Common myeloid progenitor, CD34-positive (primary cell): ENCODE data around the gene CMC1.

Source experiments
- CTCF ChIA-PET: fragments of 350-600 bp; sonication (Branson Sonifier 250); formaldehyde crosslinking; loops from one replicate; lab custom pipeline; 2021; ENCODE audit warnings: antibody characterized with exemption; lab: Charles Lee
- POLR2A ChIA-PET: fragments of 350-600 bp; sonication (Branson Sonifier 250); formaldehyde crosslinking; loops from one replicate; lab custom pipeline; 2021; ENCODE audit warnings: antibody characterized with exemption; lab: Charles Lee
- DNase-seq, 3 donors: peaks; one replicate each; pipeline versions ENCODE4 v3.0.0 to v3.0.0-alpha.2; 2013
- H3K27ac ChIP-seq, 2 experiments: 1 replicate in 1 of 2; 2 replicates in 1 of 2; pipeline ENCODE4 v1.7.0; 2013; ENCODE audit warnings: inconsistent platforms in 2 of 2, low read length in 2 of 2, mild to moderate bottlenecking in 2 of 2, low read depth in 1 of 2, moderate library complexity in 1 of 2; ENCODE audit not compliant: severe bottlenecking in 2 of 2, insufficient read depth in 1 of 2, poor library complexity in 1 of 2
- H3K27me3 ChIP-seq, 5 experiments: replicated peaks in 2 of 5; 1 replicate in 3 of 5; 2 replicates in 2 of 5; pipeline versions ENCODE4 v1.6.1 to v1.7.0; 2013; ENCODE audit warnings: low read length in 4 of 5, mild to moderate bottlenecking in 2 of 5, moderate library complexity in 2 of 5, inconsistent platforms in 1 of 5; ENCODE audit not compliant: insufficient read depth in 5 of 5, control insufficient read depth in 4 of 5
- H3K36me3 ChIP-seq, 4 experiments: 1 replicate in 2 of 4; 2 replicates in 2 of 4; pipeline versions ENCODE4 v1.6.1 to v1.7.0; 2013; ENCODE audit warnings: low read length in 3 of 4, control low read depth in 1 of 4, mild to moderate bottlenecking in 1 of 4; ENCODE audit not compliant: control insufficient read depth in 4 of 4, insufficient read depth in 4 of 4
- H3K4me1 ChIP-seq, 4 experiments: 1 replicate in 3 of 4; 2 replicates in 1 of 4; pipeline versions ENCODE4 v1.6.1 to v1.7.1; 2013; ENCODE audit warnings: low read length in 3 of 4, mild to moderate bottlenecking in 3 of 4, control low read depth in 1 of 4, inconsistent platforms in 1 of 4, moderate library complexity in 1 of 4; ENCODE audit not compliant: control insufficient read depth in 4 of 4, insufficient read depth in 4 of 4; ENCODE audit errors: control extremely low read depth in 1 of 4
- H3K4me3 ChIP-seq, 7 experiments: 1 replicate in 4 of 7; 2 replicates in 3 of 7; pipeline versions ENCODE4 v1.5.1 to v1.7.0; 2013; ENCODE audit warnings: mild to moderate bottlenecking in 7 of 7, low read length in 6 of 7, moderate library complexity in 6 of 7, inconsistent platforms in 2 of 7, low read depth in 2 of 7, control low read depth in 1 of 7; ENCODE audit not compliant: insufficient read depth in 4 of 7, control insufficient read depth in 1 of 7; ENCODE audit errors: extremely low read depth in 1 of 7
- H3K9me3 ChIP-seq, 5 experiments: 1 replicate in 4 of 5; 2 replicates in 1 of 5; pipeline versions ENCODE4 v1.6.1 to v1.7.1; 2013; ENCODE audit warnings: low read length in 4 of 5, mild to moderate bottlenecking in 2 of 5, inconsistent platforms in 1 of 5, low read depth in 1 of 5, moderate library complexity in 1 of 5; ENCODE audit not compliant: control insufficient read depth in 4 of 5, insufficient read depth in 2 of 5; ENCODE audit errors: control extremely low read depth in 1 of 5
- WGBS: methylation state at CpG from one replicate; pipeline ENCODE4 v1.1.5; 2013; ENCODE audit not compliant: insufficient coverage; 5-methylcytosine and 5-hydroxymethylcytosine counted together

Gene CMC1

DNA sequence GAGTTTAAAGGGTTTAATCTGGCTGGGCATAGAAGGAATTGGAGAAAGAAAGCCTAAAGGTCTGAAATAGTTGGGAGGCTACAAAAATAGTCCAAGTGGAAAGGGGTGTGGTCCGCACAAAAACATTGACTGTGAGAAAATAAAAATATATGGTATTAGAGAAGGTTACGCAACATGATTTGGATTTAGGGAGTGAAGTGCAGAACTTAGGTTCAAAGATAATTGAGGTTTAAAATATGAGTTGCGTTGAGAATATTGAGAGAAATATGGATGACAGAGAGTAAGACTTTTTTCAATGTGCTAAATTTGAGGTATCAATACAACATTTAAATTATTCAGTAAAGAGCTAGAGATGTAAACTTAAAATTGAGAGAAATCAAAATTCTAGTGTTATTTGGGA, 15.4 kb upstream of the CMC1 start:
- DNase-seq = no peak
- H3K4me1 ChIP-seq = no peaks in the 10 kb centered on the region
- CTCF ChIA-PET = no interaction called here
- H3K27me3 ChIP-seq = no peaks in the 10 kb centered on the region
- H3K27ac ChIP-seq = no peak overlapping the region
- H3K36me3 ChIP-seq = no peaks in the 10 kb centered on the region
- POLR2A ChIA-PET = no interaction called here
- WGBS = 96% methylated on average over 2 of the region's 3 CpGs
- peaks cover 0 to 2% (median 0%) of the 10 kb centered on the region in 5 experiments for H3K9me3 ChIP-seq
- no peak overlapping the region for H3K4me3 ChIP-seq

DNA sequence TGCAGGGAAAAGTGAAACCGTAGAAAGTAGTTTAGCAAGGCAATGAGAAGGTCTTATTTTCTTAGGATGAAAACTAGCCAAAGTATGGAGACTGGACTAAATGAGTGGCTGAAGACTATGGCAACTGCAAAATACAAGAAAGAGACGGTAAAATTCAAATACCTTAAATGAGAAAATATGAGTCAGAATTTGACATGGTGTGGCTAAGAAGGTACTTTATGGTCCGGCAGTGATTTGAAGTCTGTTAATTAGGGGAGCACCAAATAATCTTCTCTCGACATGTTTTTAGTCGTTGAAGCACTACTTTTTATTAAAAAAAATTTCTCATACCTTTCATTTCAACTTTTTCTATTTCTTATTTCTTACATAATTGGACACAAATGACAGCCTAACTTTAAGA, 12.8 kb upstream of the CMC1 start:
- H3K27ac ChIP-seq = no peak overlapping the region
- H3K9me3 ChIP-seq = peaks cover 0 to 2% (median 0%) of the 10 kb centered on the region in 5 experiments
- DNase-seq = no peak
- ChIA-PET CTCF (no interaction called here), POLR2A (no interaction called here)
- no peak overlapping the region for H3K4me3 ChIP-seq
- H3K36me3 ChIP-seq = no peaks in the 10 kb centered on the region
- WGBS = 96% methylated on average over 2 of the region's 5 CpGs
- no peaks in the 10 kb centered on the region for H3K27me3 ChIP-seq
- H3K4me1 ChIP-seq = no peaks in the 10 kb centered on the region

DNA sequence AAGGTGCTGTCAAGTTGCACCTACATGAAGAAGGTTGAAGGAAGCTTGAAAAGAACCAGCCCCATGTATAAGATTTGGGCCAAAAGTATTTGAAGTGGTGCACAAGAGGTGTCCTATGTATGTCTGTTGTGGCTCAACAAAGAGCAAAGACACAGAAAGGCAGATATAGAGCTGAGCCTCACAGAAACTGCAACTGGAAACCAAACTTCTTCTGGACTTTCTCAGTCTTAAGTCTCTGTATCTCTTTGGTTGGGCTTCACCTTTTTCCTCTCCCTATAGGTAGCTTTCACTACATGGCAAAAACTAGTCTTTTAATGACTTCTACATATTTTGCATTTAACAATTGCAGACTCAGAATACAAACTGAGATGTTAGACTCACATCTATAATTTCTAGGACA, 8.8 kb upstream of the CMC1 start:
- POLR2A ChIA-PET = no interaction called here
- H3K4me1 ChIP-seq = no peaks in the 10 kb centered on the region
- H3K4me3 ChIP-seq = no peak overlapping the region
- no peaks in the 10 kb centered on the region for H3K36me3 ChIP-seq
- CTCF ChIA-PET = no interaction called here
- no peak for DNase-seq
- H3K27ac ChIP-seq = no peak overlapping the region
- no peaks in the 10 kb centered on the region for H3K9me3 ChIP-seq
- no peaks in the 10 kb centered on the region for H3K27me3 ChIP-seq

DNA sequence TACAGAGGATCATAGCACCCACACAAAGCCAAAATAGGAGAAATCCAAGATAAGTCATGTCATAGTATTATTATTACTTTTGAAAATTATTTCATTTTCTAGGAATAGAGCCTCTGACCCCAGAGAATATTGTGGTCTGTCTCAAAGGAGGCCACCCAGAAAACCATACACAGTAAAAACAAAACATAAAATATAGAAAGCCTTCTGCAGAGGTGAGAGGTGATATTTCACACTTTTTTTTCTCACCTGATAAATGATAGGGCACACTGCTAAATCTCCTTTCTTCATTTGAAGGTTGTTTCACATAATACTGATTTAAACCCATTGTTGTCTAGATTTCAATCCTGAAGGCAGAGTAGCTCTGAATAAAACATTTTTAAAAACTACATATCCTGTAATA, 7.0 kb upstream of the CMC1 start:
- no peaks in the 10 kb centered on the region for H3K9me3 ChIP-seq
- ChIA-PET CTCF (no interaction called here), POLR2A (no interaction called here)
- no peak overlapping the region for H3K27ac ChIP-seq
- H3K36me3 ChIP-seq = no peaks in the 10 kb centered on the region
- H3K27me3 ChIP-seq = no peaks in the 10 kb centered on the region
- no peaks in the 10 kb centered on the region for H3K4me1 ChIP-seq
- no peak for DNase-seq
- H3K4me3 ChIP-seq = no peak overlapping the region

DNA sequence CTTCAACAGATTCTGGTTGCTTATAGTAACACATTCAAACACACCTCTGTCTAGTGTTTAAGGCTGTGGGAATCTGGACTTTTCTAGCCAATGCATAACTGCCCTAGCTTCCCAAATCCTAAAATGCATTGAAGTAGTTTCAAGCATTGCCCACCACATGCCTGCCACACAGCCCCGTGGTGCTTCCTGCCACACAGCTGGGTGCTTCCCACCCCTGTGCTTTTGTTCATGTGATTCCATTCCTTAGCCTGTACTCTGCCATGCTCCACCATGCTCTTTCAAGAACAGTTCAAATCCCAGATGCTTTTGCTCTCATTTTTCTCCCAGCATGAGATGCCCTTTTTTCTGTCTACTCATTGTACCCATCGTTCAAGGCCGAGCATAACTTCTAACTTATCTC, 2.3 kb upstream of the CMC1 start:
- WGBS = 60% methylated on average over 3 of the region's 3 CpGs
- no peaks in the 10 kb centered on the region for H3K9me3 ChIP-seq
- H3K27me3 ChIP-seq = no peaks in the 10 kb centered on the region
- H3K36me3 ChIP-seq = no peaks in the 10 kb centered on the region
- H3K4me3 ChIP-seq = no peak overlapping the region
- peaks cover 8 to 23% (median 15%) of the 10 kb centered on the region in 4 experiments for H3K4me1 ChIP-seq
- DNase-seq = no peak
- H3K27ac ChIP-seq = no peak overlapping the region
- POLR2A ChIA-PET = no interaction called here
- CTCF ChIA-PET = no interaction called here

DNA sequence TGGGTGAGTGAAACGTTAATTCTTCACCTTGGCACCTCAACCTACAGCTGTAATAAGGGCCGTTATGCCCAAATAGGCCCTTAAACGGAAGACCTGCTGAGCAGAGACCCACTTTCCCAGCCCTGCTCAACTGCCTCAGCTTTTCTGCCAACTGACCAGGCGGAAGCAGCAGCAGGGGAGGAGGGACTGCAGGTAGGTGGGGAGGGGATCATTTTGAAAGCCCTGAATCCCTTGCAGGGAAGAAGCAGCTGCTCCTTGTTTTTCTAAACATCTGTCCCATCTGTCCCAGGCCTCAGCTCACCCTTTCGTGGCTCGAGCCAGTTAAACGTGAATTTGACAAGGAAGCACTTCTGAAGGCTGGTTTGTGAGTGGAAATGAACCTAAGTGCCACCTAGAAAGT, 978 bp upstream of the CMC1 start:
- ChIA-PET CTCF (interaction anchor here (0.9 kb wide), 1 partner anchor 45 kb away, joined by 4 read pairs; no protein-coding TSS in a partner anchor), POLR2A (no interaction called here)
- Histone ChIP-seq H3K4me3 (peak overlapping the region in 6 of 7 experiments; percentile 82 to 98 (median 91)), H3K27me3 (no peaks in the 10 kb centered on the region), H3K36me3 (no peaks in the 10 kb centered on the region), H3K9me3 (no peaks in the 10 kb centered on the region), H3K27ac (no peak overlapping the region), H3K4me1 (peaks cover 8 to 23% (median 17%) of the 10 kb centered on the region in 4 experiments)
- DNase-seq = no peak
- 6% methylated on average over 3 of the region's 7 CpGs for WGBS

DNA sequence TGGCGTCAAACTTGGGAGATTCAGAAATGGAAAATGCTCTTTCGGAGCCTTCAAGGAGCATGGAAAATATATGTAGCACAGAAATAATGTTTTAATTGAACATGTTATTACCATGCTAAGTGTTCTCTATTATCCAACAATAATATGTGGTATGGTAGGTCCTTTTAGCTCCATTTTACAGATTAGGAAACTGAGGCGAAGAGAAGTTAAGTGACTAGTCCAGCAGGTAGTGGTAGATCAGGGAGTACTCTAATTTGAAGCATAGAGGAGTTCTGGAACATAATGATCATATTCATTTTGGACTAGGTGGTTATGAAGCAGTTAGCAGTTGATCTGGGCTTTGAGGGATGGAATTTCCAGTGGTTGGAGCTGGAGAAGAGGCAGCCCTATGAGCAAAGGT, 1.1 kb downstream of the CMC1 start:
- Histone ChIP-seq H3K36me3 (no peaks in the 10 kb centered on the region), H3K4me1 (peaks cover 8 to 23% (median 17%) of the 10 kb centered on the region in 4 experiments), H3K4me3 (peak overlapping the region in 6 of 7 experiments; percentile 82 to 98 (median 91)), H3K9me3 (no peaks in the 10 kb centered on the region), H3K27ac (no peak overlapping the region), H3K27me3 (no peaks in the 10 kb centered on the region)
- no peak for DNase-seq
- 100% methylated on average over 1 of the region's 3 CpGs for WGBS
- CTCF ChIA-PET = no interaction called here
- POLR2A ChIA-PET = no interaction called here
